Liver (tissue), 9 donors: ENCODE measurements around the gene USP17L10. TPM values are rescaled to one million over a fixed set of nuclear protein-coding genes. Genes with fewer than 3 reads are reported as not detected.
"Not testable (repeated sequence)": the region's sequence is repeated elsewhere in the genome, so short reads cannot be mapped to it uniquely, and the experiment has no call there.

Experiments
- DNase-seq: peaks from one replicate; pipeline ENCODE4 v3.0.0-alpha.2; 2017; ENCODE audit warnings: low spot score
- H3K27ac ChIP-seq, 2 donors: one replicate each; pipeline ENCODE4 v1.7.0; 2013; ENCODE audit warnings: inconsistent platforms in 2 of 2, low read length in 2 of 2, control low read depth in 1 of 2, low read depth in 1 of 2, mild to moderate bottlenecking in 1 of 2
- H3K27me3 ChIP-seq, 4 donors: one replicate each; pipeline versions ENCODE4 v1.6.1 to v1.7.0; 2013; ENCODE audit warnings: low read length in 3 of 4, inconsistent platforms in 1 of 4, mild to moderate bottlenecking in 1 of 4, moderate library complexity in 1 of 4; ENCODE audit not compliant: control insufficient read depth in 4 of 4, insufficient read depth in 4 of 4
- H3K36me3 ChIP-seq, 4 donors: one replicate each; pipeline versions ENCODE4 v1.6.1 to v1.7.0; 2013; ENCODE audit warnings: low read length in 3 of 4, mild to moderate bottlenecking in 3 of 4, low read depth in 1 of 4, moderate library complexity in 1 of 4; ENCODE audit not compliant: control insufficient read depth in 4 of 4, insufficient read depth in 3 of 4
- H3K4me1 ChIP-seq, 4 donors: one replicate each; pipeline versions ENCODE4 v1.6.1 to v1.7.0; 2013; ENCODE audit warnings: low read length in 3 of 4, mild to moderate bottlenecking in 3 of 4, moderate library complexity in 1 of 4; ENCODE audit not compliant: control insufficient read depth in 4 of 4, insufficient read depth in 4 of 4
- H3K4me3 ChIP-seq, 3 donors: one replicate each; pipeline versions ENCODE4 v1.6.1 to v1.7.0; 2013; ENCODE audit warnings: low read length in 3 of 3, control low read depth in 1 of 3, low read depth in 1 of 3, mild to moderate bottlenecking in 1 of 3
- H3K9ac ChIP-seq, 2 donors: one replicate each; pipeline ENCODE4 v1.7.0; 2013; ENCODE audit warnings: low read length in 2 of 2, mild to moderate bottlenecking in 2 of 2, moderate library complexity in 2 of 2, control low read depth in 1 of 2, low read depth in 1 of 2
- H3K9me3 ChIP-seq, 4 donors: one replicate each; pipeline versions ENCODE4 v1.6.1 to v1.7.0; 2013; ENCODE audit warnings: low read length in 3 of 4; ENCODE audit not compliant: control insufficient read depth in 4 of 4
- WGBS: extraction: QIAGEN DNeasy Blood & Tissue Kit; methylation state at CpG from one replicate; pipeline ENCODE4 v1.1.7; 2013; 5-methylcytosine and 5-hydroxymethylcytosine counted together
- polyA plus RNA-seq, 2 donors: library from polyadenylated mRNA; stranded (reverse) in 1 of 2; unstranded in 1 of 2; fragments of 200-250 nt in 1 of 2; fragments of >200 nt in 1 of 2; fragmentation: Nextera tagmentation in 1 of 2; extraction: Ambion mirVana in 1 of 2; gene quantifications; one replicate each; pipeline versions ENCODE4 v1.2.1 to v1.2.3, GENCODE V29; 2013 to 2015
- total RNA-seq, 2 donors: library from RNA; depleted of rRNA; stranded (reverse); fragments of >200 nt; gene quantifications; one replicate each; pipeline ENCODE4 v1.2.3, GENCODE V29; 2014
- donor health status: healthy.
- donor health status: healthy.
- donor health status: healthy.
- donor health status: healthy.
- donor health status: healthy.

The USP17L10 gene
- total and polyA plus RNA-seq, 4 donors: not detected

- not testable (repeated sequence) for H3K27ac ChIP-seq, DNase-seq, H3K27me3 ChIP-seq, H3K36me3 ChIP-seq, H3K9me3 ChIP-seq, H3K9ac ChIP-seq, H3K4me3 ChIP-seq, H3K4me1 ChIP-seq
- WGBS: 82% methylated on average over 5 of the region's 8 CpGs
Measured at GRCh38 chr4:9230249-9230648, 19.8 kb downstream of the USP17L10 start.

GRCh38 chr4:9234085-9234484 lies 23.6 kb downstream of the USP17L10 start, which contains the start of gene USP17L15:
Gene USP17L15, plus strand, starts transcription at chr4:9234385. Its CDS starts 0 bp downstream, at chr4:9234385.
- not testable (repeated sequence) for H3K4me3 ChIP-seq, H3K9me3 ChIP-seq, DNase-seq, H3K36me3 ChIP-seq, H3K27ac ChIP-seq, H3K27me3 ChIP-seq, H3K4me1 ChIP-seq, H3K9ac ChIP-seq
- WGBS: no CpG with 5 or more reads among the region's 15 CpGs

GRCh38 chr4:9238461-9238860 lies 28.0 kb downstream of the USP17L10 start:
- H3K27ac ChIP-seq, H3K36me3 ChIP-seq, H3K4me1 ChIP-seq, H3K4me3 ChIP-seq, H3K27me3 ChIP-seq, H3K9me3 ChIP-seq, H3K9ac ChIP-seq: not testable (repeated sequence)
- DNase-seq: peak; percentile 23
- 81% methylated on average over 11 of the region's 12 CpGs for WGBS

GRCh38 chr4:9243579-9243978 lies 33.1 kb downstream of the USP17L10 start, which contains the start of gene USP17L17:
Gene USP17L17, plus strand, starts transcription at chr4:9243879. Its CDS starts 0 bp downstream, at chr4:9243879.
- DNase-seq, H3K4me1 ChIP-seq, H3K27me3 ChIP-seq, H3K27ac ChIP-seq, H3K9ac ChIP-seq, H3K36me3 ChIP-seq, H3K4me3 ChIP-seq, H3K9me3 ChIP-seq: not testable (repeated sequence)
- 90% methylated on average over 5 of the region's 14 CpGs for WGBS

GRCh38 chr4:9247953-9248680 lies 37.7 kb downstream of the USP17L10 start, which contains the start of gene USP17L18:
Gene USP17L18, plus strand, starts transcription at chr4:9248630. Its CDS starts 0 bp downstream, at chr4:9248630.
- H3K9me3 ChIP-seq, H3K27me3 ChIP-seq, H3K27ac ChIP-seq, H3K4me1 ChIP-seq, H3K9ac ChIP-seq, H3K36me3 ChIP-seq, H3K4me3 ChIP-seq: not testable (repeated sequence)
- 83% methylated on average over 21 of the region's 26 CpGs for WGBS
- peak; percentile 35 for DNase-seq

GRCh38 chr4:9253078-9253477 lies 42.6 kb downstream of the USP17L10 start, which contains the start of gene USP17L19:
Gene USP17L19, plus strand, starts transcription at chr4:9253378. Its CDS starts 0 bp downstream, at chr4:9253378.
- not testable (repeated sequence) for H3K4me3 ChIP-seq, H3K4me1 ChIP-seq, H3K27ac ChIP-seq, H3K9me3 ChIP-seq, H3K27me3 ChIP-seq, DNase-seq, H3K36me3 ChIP-seq, H3K9ac ChIP-seq
- WGBS: no CpG with 5 or more reads among the region's 13 CpGs

GRCh38 chr4:9257824-9258223 lies 47.4 kb downstream of the USP17L10 start, which contains the start of gene USP17L20:
Gene USP17L20, plus strand, starts transcription at chr4:9258124. Its CDS starts 0 bp downstream, at chr4:9258124.
- not testable (repeated sequence) for H3K9me3 ChIP-seq, H3K27ac ChIP-seq, H3K9ac ChIP-seq, H3K27me3 ChIP-seq, H3K4me3 ChIP-seq, DNase-seq, H3K36me3 ChIP-seq, H3K4me1 ChIP-seq
- WGBS: no CpG with 5 or more reads among the region's 15 CpGs
